HEK293 (cell line): Measurements from ENCODE around the gene TRIM26.

ENCODE experiments used
- CTCF ChIA-PET: fragments of 350-600 bp; formaldehyde crosslinking; extraction: SDS; loops from one replicate; lab custom pipeline; 2021; ENCODE audit warnings: antibody characterized with exemption; lab: Yijun Ruan, JAX
- POLR2A ChIA-PET: fragments of 300-600 bp; formaldehyde crosslinking; extraction: SDS; loops from one replicate; lab custom pipeline; 2020; ENCODE audit warnings: antibody characterized with exemption, inconsistent platforms; lab: Yijun Ruan, JAX
- H3K27ac ChIP-seq: fragments of 200-500 bp; sonication (Bioruptor generic); 2 replicates; pipeline ENCODE4 v1.5.1; 2014; ENCODE audit warnings: low read depth, low read length, control low read depth, inconsistent platforms; ENCODE audit errors: extremely low read depth
- H3K36me3 ChIP-seq, 2 experiments: fragments of 200-500 bp in 1 of 2; sonication (Bioruptor generic) in 1 of 2; 1 replicate in 1 of 2; 2 replicates in 1 of 2; pipeline ENCODE4 v1.5.1; 2014 to 2017; ENCODE audit warnings: inconsistent platforms in 2 of 2, low read length in 2 of 2; ENCODE audit not compliant: control insufficient read depth in 2 of 2, insufficient read depth in 1 of 2
- H3K4me1 ChIP-seq: fragments of 200-500 bp; sonication (Bioruptor generic); 2 replicates; pipeline ENCODE4 v1.5.1; 2014; ENCODE audit warnings: mild to moderate bottlenecking, low read length, inconsistent platforms; ENCODE audit not compliant: control insufficient read depth, insufficient read depth
- H3K4me3 ChIP-seq: 2 replicates; pipeline ENCODE4 v1.5.1; 2011; ENCODE audit warnings: low read depth, mild to moderate bottlenecking, control low read depth, low read length, moderate library complexity
- H3K9me3 ChIP-seq: fragments of 200-500 bp; sonication (Bioruptor generic); 2 replicates; pipeline ENCODE4 v1.5.1; 2014; ENCODE audit warnings: low read depth, low read length, inconsistent platforms; ENCODE audit not compliant: control insufficient read depth, insufficient read depth
- AEBP2 ChIP-seq: fragments of 450-650 bp; formaldehyde crosslinking; IDR thresholded peaks from 2 replicates; pipeline ENCODE4 v1.5.1; 2016; ENCODE audit warnings: missing biosample characterization, missing genetic modification characterization, borderline replicate concordance
- ELK4 ChIP-seq: IDR thresholded peaks from 2 replicates; pipeline ENCODE4 v1.6.1; 2011; ENCODE audit warnings: mild to moderate bottlenecking, low read depth, low read length, borderline replicate concordance
- GLI4 ChIP-seq: fragments of 450-650 bp; formaldehyde crosslinking; IDR thresholded peaks from 2 replicates; pipeline ENCODE4 v1.5.1; 2016; ENCODE audit warnings: missing biosample characterization, missing genetic modification characterization
- GLIS2 ChIP-seq: fragments of 450-650 bp; formaldehyde crosslinking; IDR thresholded peaks from 2 replicates; pipeline ENCODE4 v1.5.1; 2016; ENCODE audit warnings: missing biosample characterization, missing genetic modification characterization
- HIC1 ChIP-seq: fragments of 450-650 bp; formaldehyde crosslinking; IDR thresholded peaks from 2 replicates; pipeline ENCODE4 v1.5.1; 2016; ENCODE audit warnings: missing biosample characterization, missing genetic modification characterization
- PRDM1 ChIP-seq: fragments of 450-650 bp; formaldehyde crosslinking; IDR thresholded peaks from 2 replicates; pipeline ENCODE4; 2016; ENCODE audit warnings: missing biosample characterization, missing genetic modification characterization
- PRDM6 ChIP-seq: fragments of 450-650 bp; formaldehyde crosslinking; IDR thresholded peaks from 2 replicates; pipeline ENCODE4 v1.5.1; 2017; ENCODE audit warnings: missing biosample characterization, missing genetic modification characterization
- REPIN1 ChIP-seq: fragments of 450-650 bp; formaldehyde crosslinking; IDR thresholded peaks from 2 replicates; pipeline ENCODE4 v1.5.1; 2017; ENCODE audit warnings: missing biosample characterization, missing genetic modification characterization, low read depth
- SP3 ChIP-seq: fragments of 450-650 bp; formaldehyde crosslinking; IDR thresholded peaks from 2 replicates; pipeline ENCODE4 v1.5.1; 2016; ENCODE audit warnings: missing biosample characterization, missing genetic modification characterization
- ZEB2 ChIP-seq: fragments of 450-650 bp; formaldehyde crosslinking; IDR thresholded peaks from 2 replicates; pipeline ENCODE4 v1.5.1; 2016; ENCODE audit warnings: missing biosample characterization, missing genetic modification characterization
- ZNF114 ChIP-seq: fragments of 450-650 bp; formaldehyde crosslinking; IDR thresholded peaks from 2 replicates; pipeline ENCODE4 v1.5.0; 2017; ENCODE audit warnings: missing biosample characterization, missing genetic modification characterization
- ZNF132 ChIP-seq: fragments of 450-650 bp; formaldehyde crosslinking; IDR thresholded peaks from 2 replicates; pipeline ENCODE4 v1.5.1; 2017; ENCODE audit warnings: missing biosample characterization, missing genetic modification characterization, borderline replicate concordance
- ZNF202 ChIP-seq: fragments of 450-650 bp; formaldehyde crosslinking; IDR thresholded peaks from 2 replicates; pipeline ENCODE4 v1.5.1; 2016; ENCODE audit warnings: missing biosample characterization, missing genetic modification characterization, borderline replicate concordance
- ZNF26 ChIP-seq: fragments of 450-650 bp; formaldehyde crosslinking; IDR thresholded peaks from 2 replicates; pipeline ENCODE4 v1.5.1; 2016; ENCODE audit warnings: missing biosample characterization, missing genetic modification characterization
- ZNF292 ChIP-seq: fragments of 450-650 bp; formaldehyde crosslinking; IDR thresholded peaks from 2 replicates; pipeline ENCODE4 v1.5.1; 2016; ENCODE audit warnings: low read depth, missing biosample characterization, missing genetic modification characterization, borderline replicate concordance
- ZNF423 ChIP-seq: fragments of 450-650 bp; formaldehyde crosslinking; IDR thresholded peaks from 2 replicates; pipeline ENCODE4 v1.5.1; 2016; ENCODE audit warnings: missing biosample characterization, missing genetic modification characterization
- ZNF521 ChIP-seq: fragments of 450-650 bp; formaldehyde crosslinking; IDR thresholded peaks from 2 replicates; pipeline ENCODE4 v1.5.1; 2017; ENCODE audit warnings: missing biosample characterization, mild to moderate bottlenecking, missing genetic modification characterization
- ZNF558 ChIP-seq: fragments of 450-650 bp; formaldehyde crosslinking; IDR thresholded peaks from 2 replicates; pipeline ENCODE4 v1.5.1; 2016; ENCODE audit warnings: missing biosample characterization, missing genetic modification characterization
- ZNF560 ChIP-seq: fragments of 450-650 bp; formaldehyde crosslinking; IDR thresholded peaks from 2 replicates; pipeline ENCODE4 v1.5.1; 2017; ENCODE audit warnings: missing biosample characterization, missing genetic modification characterization, borderline replicate concordance
- ZNF580 ChIP-seq: fragments of 450-650 bp; formaldehyde crosslinking; IDR thresholded peaks from 2 replicates; pipeline ENCODE4 v1.5.1; 2016; ENCODE audit warnings: missing biosample characterization, missing genetic modification characterization
- ZNF585B ChIP-seq: fragments of 450-650 bp; formaldehyde crosslinking; IDR thresholded peaks from 2 replicates; pipeline ENCODE4 v1.5.1; 2016; ENCODE audit warnings: missing biosample characterization, missing genetic modification characterization
- ZNF600 ChIP-seq: fragments of 450-650 bp; formaldehyde crosslinking; IDR thresholded peaks from 2 replicates; pipeline ENCODE4 v1.5.1; 2016; ENCODE audit warnings: missing biosample characterization, missing genetic modification characterization
- ZNF621 ChIP-seq: fragments of 450-650 bp; formaldehyde crosslinking; IDR thresholded peaks from 2 replicates; pipeline ENCODE4 v1.5.1; 2017; ENCODE audit warnings: missing biosample characterization, missing genetic modification characterization
- ZNF629 ChIP-seq: fragments of 450-650 bp; formaldehyde crosslinking; IDR thresholded peaks from 2 replicates; pipeline ENCODE4 v1.5.1; 2017; ENCODE audit warnings: missing biosample characterization, missing genetic modification characterization
- ZNF768 ChIP-seq: fragments of 450-650 bp; formaldehyde crosslinking; IDR thresholded peaks from 2 replicates; pipeline ENCODE4 v1.5.1; 2018; ENCODE audit warnings: missing biosample characterization, mild to moderate bottlenecking, missing genetic modification characterization
- ZNF776 ChIP-seq: fragments of 450-650 bp; formaldehyde crosslinking; IDR thresholded peaks from 2 replicates; pipeline ENCODE4 v1.5.0; 2017; ENCODE audit warnings: missing biosample characterization, missing genetic modification characterization, borderline replicate concordance
- ZNF777 ChIP-seq: fragments of 450-650 bp; formaldehyde crosslinking; IDR thresholded peaks from 2 replicates; pipeline ENCODE4 v1.5.1; 2017; ENCODE audit warnings: missing biosample characterization, missing genetic modification characterization, borderline replicate concordance
- ZNF792 ChIP-seq: fragments of 450-650 bp; formaldehyde crosslinking; IDR thresholded peaks from 2 replicates; pipeline ENCODE4 v1.5.1; 2016; ENCODE audit warnings: missing biosample characterization, missing genetic modification characterization
- ZSCAN16 ChIP-seq: fragments of 450-650 bp; formaldehyde crosslinking; IDR thresholded peaks from 2 replicates; pipeline ENCODE4 v1.5.1; 2016; ENCODE audit warnings: missing biosample characterization, missing genetic modification characterization

The TRIM26 gene

GRCh38 chr6:30212865-30213666 lies at the start of gene TRIM26:
TSS of gene TRIM26 (minus strand) at chr6:30213406. CDS start at chr6:30199103, 14,303 bp downstream.
- Histone ChIP-seq H3K4me1 (peaks cover 31% of the 10 kb centered on the region), H3K27ac (peak within 1 kb of the TSS; percentile 88), H3K36me3 (no peaks in the 10 kb centered on the region), H3K9me3 (no peaks in the 10 kb centered on the region), H3K4me3 (peak within 1 kb of the TSS; percentile 93)
- CTCF ChIA-PET = interaction anchor here (0.7 to 2.5 kb wide), 6 partner anchors 9 to 405 kb away, joined by 3 to 11 read pairs (median 4); partner anchors contain the start of gene MRPS18B
- POLR2A ChIA-PET = interaction anchor here (0.6 to 2.5 kb wide), 28 partner anchors 8 to 571 kb away, joined by 3 to 24 read pairs (median 4); partner anchors contain the start of genes POLR1H, PPP1R11 and TRIM39
- TF ChIP-seq ZNF423 (tag by site-specific recombination) (0 out of 2 replicates have a peak, but pooled peaks have one; percentile 32), PRDM1 (tag by site-specific recombination) (peak; percentile 82), ZNF202 (tag by site-specific recombination) (no peak), SP3 (tag by site-specific recombination) (peak; percentile 45; the same call in 1 of the 2 replicates), ZNF560 (tag by site-specific recombination) (no peak), ZNF521 (tag by site-specific recombination) (no peak), ZNF629 (peak; percentile 17), ZNF558 (tag by site-specific recombination) (no peak), ELK4 (no peak), ZNF777 (tag by site-specific recombination) (no peak), ZNF114 (tag by site-specific recombination) (no peak), ZNF776 (no peak), ZNF792 (no peak), ZSCAN16 (tag by site-specific recombination) (no peak), ZNF292 (tag by site-specific recombination) (no peak), ZNF580 (tag by site-specific recombination) (peak; percentile 58; the same call in 1 of the 2 replicates), ZNF600 (tag by site-specific recombination) (peak; percentile 97), GLI4 (tag by site-specific recombination) (no peak; the same call in 1 of the 2 replicates), HIC1 (peak; percentile 97), ZNF585B (tag by site-specific recombination) (no peak), ZEB2 (tag by site-specific recombination) (peak; percentile 96), ZNF132 (tag by site-specific recombination) (no peak), AEBP2 (tag by site-specific recombination) (no peak), ZNF621 (no peak), PRDM6 (tag by site-specific recombination) (no peak), ZNF26 (no peak), REPIN1 (tag by site-specific recombination) (0 out of 2 replicates have a peak, but pooled peaks have one; percentile 79), GLIS2 (tag by site-specific recombination) (peak; percentile 88), ZNF768 (tag by site-specific recombination) (no peak)
